ENCODE data around the gene ACTRT2.

The ACTRT2 gene

DNA sequence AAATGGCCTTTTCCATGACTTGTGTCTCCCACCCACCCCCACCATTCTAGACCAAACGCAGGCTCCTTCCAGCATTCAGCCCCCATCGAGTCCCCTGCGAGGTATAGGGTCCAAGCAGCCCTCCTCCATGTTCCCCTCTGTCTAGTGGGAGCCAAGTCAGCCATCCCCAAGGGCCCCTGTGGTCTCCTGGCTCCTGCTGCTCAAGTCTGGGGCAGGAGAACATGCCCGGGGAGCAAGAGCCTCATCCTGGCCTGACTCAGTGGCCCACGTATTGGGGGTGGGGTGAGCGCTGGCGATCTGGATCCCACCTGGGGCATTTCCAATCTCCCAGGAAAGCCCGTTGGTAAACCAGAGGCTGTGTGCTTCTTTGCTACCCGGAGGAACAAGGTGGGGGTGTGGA, 43.6 kb downstream of the ACTRT2 start:
- peaks cover 66% of the 10 kb centered on the region for H3K27me3 ChIP-seq (replicated peaks; ENCODE audit: control insufficient read depth, insufficient read depth, low read length)
- H3K9ac ChIP-seq (ENCODE audit: low read length), result no peak overlapping the region
- H3K4me3 ChIP-seq (ENCODE audit: low read length), result no peak overlapping the region
- no peak for DNase-seq (ENCODE audit: low read depth)
- no peaks in the 10 kb centered on the region for H3K4me1 ChIP-seq (ENCODE audit: control insufficient read depth, insufficient read depth, low read length)
- no peaks in the 10 kb centered on the region for H3K36me3 ChIP-seq (ENCODE audit: control insufficient read depth, insufficient read depth, low read length, severe bottlenecking)
- no peaks in the 10 kb centered on the region for H3K9me3 ChIP-seq (ENCODE audit: control insufficient read depth, low read length)

GRCh38 chr1:3065396-3065795, 44.1 kb downstream of the ACTRT2 start:
- no peak overlapping the region for H3K4me3 ChIP-seq (ENCODE audit: low read length)
- no peak overlapping the region for H3K9ac ChIP-seq (ENCODE audit: low read length)
- H3K36me3 ChIP-seq (ENCODE audit: control insufficient read depth, insufficient read depth, low read length, severe bottlenecking), result no peaks in the 10 kb centered on the region
- H3K4me1 ChIP-seq (ENCODE audit: control insufficient read depth, insufficient read depth, low read length), result no peaks in the 10 kb centered on the region
- no peak for DNase-seq (ENCODE audit: low read depth)
- H3K9me3 ChIP-seq (ENCODE audit: control insufficient read depth, low read length), result no peaks in the 10 kb centered on the region
- peaks cover 61% of the 10 kb centered on the region for H3K27me3 ChIP-seq (replicated peaks; ENCODE audit: control insufficient read depth, insufficient read depth, low read length)

GRCh38 chr1:3065797-3066196, 44.5 kb downstream of the ACTRT2 start:
- DNase-seq (ENCODE audit: low read depth), result no peak
- H3K4me1 ChIP-seq (ENCODE audit: control insufficient read depth, insufficient read depth, low read length), result no peaks in the 10 kb centered on the region
- no peaks in the 10 kb centered on the region for H3K9me3 ChIP-seq (ENCODE audit: control insufficient read depth, low read length)
- no peaks in the 10 kb centered on the region for H3K36me3 ChIP-seq (ENCODE audit: control insufficient read depth, insufficient read depth, low read length, severe bottlenecking)
- H3K27me3 ChIP-seq (replicated peaks; ENCODE audit: control insufficient read depth, insufficient read depth, low read length), result peaks cover 58% of the 10 kb centered on the region
- no peak overlapping the region for H3K9ac ChIP-seq (ENCODE audit: low read length)
- no peak overlapping the region for H3K4me3 ChIP-seq (ENCODE audit: low read length)

GRCh38 chr1:3066250-3066711, 45.0 kb downstream of the ACTRT2 start:
- H3K27me3 ChIP-seq (replicated peaks; ENCODE audit: control insufficient read depth, insufficient read depth, low read length), result peaks cover 53% of the 10 kb centered on the region
- no peak overlapping the region for H3K4me3 ChIP-seq (ENCODE audit: low read length)
- no peak for DNase-seq (ENCODE audit: low read depth)

DNA sequence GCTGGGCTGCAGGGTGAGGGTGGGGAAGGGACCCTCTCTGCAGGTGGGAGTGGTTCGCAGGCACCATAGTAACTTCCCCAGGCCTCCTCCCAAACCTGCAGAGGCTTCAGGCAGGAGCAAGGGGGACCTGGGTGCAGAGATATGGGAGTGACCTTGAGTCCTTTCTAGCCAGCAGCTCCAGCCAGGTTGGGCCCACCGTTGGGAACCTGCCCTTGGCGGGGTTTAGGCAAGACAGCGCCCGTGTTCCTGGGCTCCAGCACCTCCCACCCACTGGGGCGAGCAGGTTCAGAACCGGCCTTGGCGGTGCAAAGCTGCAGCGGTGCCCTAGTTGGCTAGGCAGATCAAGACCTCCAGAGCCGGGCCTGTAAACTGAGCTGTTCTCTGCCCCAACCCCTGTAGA, 45.6 kb downstream of the ACTRT2 start:
- Histone ChIP-seq H3K9ac (ENCODE audit: low read length) (no peak overlapping the region), H3K4me1 (ENCODE audit: control insufficient read depth, insufficient read depth, low read length) (no peaks in the 10 kb centered on the region), H3K9me3 (ENCODE audit: control insufficient read depth, low read length) (no peaks in the 10 kb centered on the region), H3K27me3 (replicated peaks; ENCODE audit: control insufficient read depth, insufficient read depth, low read length) (peaks cover 53% of the 10 kb centered on the region), H3K4me3 (ENCODE audit: low read length) (no peak overlapping the region), H3K36me3 (ENCODE audit: control insufficient read depth, insufficient read depth, low read length, severe bottlenecking) (no peaks in the 10 kb centered on the region)
- DNase-seq (ENCODE audit: low read depth), result no peak

More at GRCh38 chr1:3066250-3066711, 45.0 kb downstream of the ACTRT2 start:
- Histone ChIP-seq H3K9ac (ENCODE audit: low read length) (no peak overlapping the region), H3K36me3 (ENCODE audit: control insufficient read depth, insufficient read depth, low read length, severe bottlenecking) (no peaks in the 10 kb centered on the region), H3K9me3 (ENCODE audit: control insufficient read depth, low read length) (no peaks in the 10 kb centered on the region), H3K4me1 (ENCODE audit: control insufficient read depth, insufficient read depth, low read length) (no peaks in the 10 kb centered on the region)

GRCh38 chr1:3067301-3067670, 46.0 kb downstream of the ACTRT2 start:
- H3K27me3 ChIP-seq (replicated peaks; ENCODE audit: control insufficient read depth, insufficient read depth, low read length), result peaks cover 53% of the 10 kb centered on the region

GRCh38 chr1:3067671-3068563, 46.6 kb downstream of the ACTRT2 start:
- H3K4me1 ChIP-seq (ENCODE audit: control insufficient read depth, insufficient read depth, low read length), result no peaks in the 10 kb centered on the region
- no peak overlapping the region for H3K4me3 ChIP-seq (ENCODE audit: low read length)
- H3K27me3 ChIP-seq (replicated peaks; ENCODE audit: control insufficient read depth, insufficient read depth, low read length), result peaks cover 52% of the 10 kb centered on the region
- peak; percentile 44 for DNase-seq (ENCODE audit: low read depth)
- H3K9me3 ChIP-seq (ENCODE audit: control insufficient read depth, low read length), result no peaks in the 10 kb centered on the region
- H3K36me3 ChIP-seq (ENCODE audit: control insufficient read depth, insufficient read depth, low read length, severe bottlenecking), result no peaks in the 10 kb centered on the region
- no peak overlapping the region for H3K9ac ChIP-seq (ENCODE audit: low read length)

More at GRCh38 chr1:3067301-3067670, 46.0 kb downstream of the ACTRT2 start:
- Histone ChIP-seq H3K4me1 (ENCODE audit: control insufficient read depth, insufficient read depth, low read length) (no peaks in the 10 kb centered on the region), H3K9me3 (ENCODE audit: control insufficient read depth, low read length) (no peaks in the 10 kb centered on the region), H3K9ac (ENCODE audit: low read length) (no peak overlapping the region), H3K4me3 (ENCODE audit: low read length) (no peak overlapping the region), H3K36me3 (ENCODE audit: control insufficient read depth, insufficient read depth, low read length, severe bottlenecking) (no peaks in the 10 kb centered on the region)
- DNase-seq (ENCODE audit: low read depth), result no peak

DNA sequence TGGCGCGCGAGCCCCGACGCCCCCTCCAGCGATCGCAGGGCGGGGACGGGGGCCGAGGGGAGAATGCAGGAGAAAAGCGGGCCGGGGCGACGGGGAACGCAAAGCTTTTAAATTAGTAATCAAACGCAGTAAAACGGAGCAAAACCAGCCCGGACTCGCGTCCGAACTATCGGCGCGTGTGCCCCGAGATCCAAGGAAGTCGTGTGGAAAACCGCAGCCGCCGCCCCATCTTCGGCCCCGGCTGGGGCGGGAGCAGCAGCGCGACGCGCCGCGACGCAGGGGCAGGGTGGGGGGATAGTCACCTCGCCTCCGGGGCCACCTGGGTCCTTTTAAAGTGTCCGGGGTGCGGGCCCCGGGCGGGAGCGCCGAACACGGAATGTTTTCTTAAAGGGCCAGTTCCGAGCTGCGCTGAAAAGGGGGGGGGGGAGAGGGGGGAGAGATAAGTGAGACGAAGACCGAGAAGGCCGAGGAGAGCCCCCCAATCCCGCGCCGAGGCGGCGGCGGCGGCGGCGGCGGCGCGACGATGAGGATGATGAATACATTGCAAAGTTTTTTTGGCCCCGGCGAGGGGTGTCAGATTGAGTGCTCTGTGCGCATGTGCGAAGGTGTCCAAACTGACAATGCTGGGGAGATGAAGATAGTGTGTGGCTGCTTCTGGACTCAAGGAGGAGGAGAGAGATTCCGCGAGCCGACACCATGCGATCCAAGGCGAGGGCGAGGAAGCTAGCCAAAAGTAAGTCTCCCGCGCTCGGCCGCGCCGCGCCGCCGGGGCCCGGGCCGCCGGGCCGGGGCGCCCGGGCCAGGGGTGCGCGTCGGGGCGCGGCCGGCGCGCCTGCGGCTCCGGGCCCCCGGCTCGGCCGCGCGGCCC, 47.5 kb downstream of the ACTRT2 start, which contains the start of gene PRDM16:
TSS of gene PRDM16 (plus strand) at position 640 of the 868 bp plus-strand sequence. CDS start at position 697, 57 bp downstream.
- Histone ChIP-seq H3K4me3 (ENCODE audit: low read length) (peak within 1 kb of the TSS; percentile 79), H3K4me1 (ENCODE audit: control insufficient read depth, insufficient read depth, low read length) (no peaks in the 10 kb centered on the region), H3K27me3 (replicated peaks; ENCODE audit: control insufficient read depth, insufficient read depth, low read length) (peaks cover 45% of the 10 kb centered on the region), H3K36me3 (ENCODE audit: control insufficient read depth, insufficient read depth, low read length, severe bottlenecking) (no peaks in the 10 kb centered on the region), H3K9me3 (ENCODE audit: control insufficient read depth, low read length) (no peaks in the 10 kb centered on the region), H3K9ac (ENCODE audit: low read length) (peak within 1 kb of the TSS; percentile 82)
- DNase-seq (ENCODE audit: low read depth), result peak; percentile 82

- Histone ChIP-seq H3K36me3 (ENCODE audit: control insufficient read depth, insufficient read depth, low read length, severe bottlenecking) (no peaks in the 10 kb centered on the region), H3K4me1 (ENCODE audit: control insufficient read depth, insufficient read depth, low read length) (no peaks in the 10 kb centered on the region), H3K4me3 (ENCODE audit: low read length) (peak overlapping the region; percentile 79), H3K9me3 (ENCODE audit: control insufficient read depth, low read length) (no peaks in the 10 kb centered on the region), H3K9ac (ENCODE audit: low read length) (peak overlapping the region; percentile 82), H3K27me3 (replicated peaks; ENCODE audit: control insufficient read depth, insufficient read depth, low read length) (peaks cover 36% of the 10 kb centered on the region)
- peak; percentile 90 for DNase-seq (ENCODE audit: low read depth)
Measured at GRCh38 chr1:3069491-3070308, 48.4 kb downstream of the ACTRT2 start.

DNA sequence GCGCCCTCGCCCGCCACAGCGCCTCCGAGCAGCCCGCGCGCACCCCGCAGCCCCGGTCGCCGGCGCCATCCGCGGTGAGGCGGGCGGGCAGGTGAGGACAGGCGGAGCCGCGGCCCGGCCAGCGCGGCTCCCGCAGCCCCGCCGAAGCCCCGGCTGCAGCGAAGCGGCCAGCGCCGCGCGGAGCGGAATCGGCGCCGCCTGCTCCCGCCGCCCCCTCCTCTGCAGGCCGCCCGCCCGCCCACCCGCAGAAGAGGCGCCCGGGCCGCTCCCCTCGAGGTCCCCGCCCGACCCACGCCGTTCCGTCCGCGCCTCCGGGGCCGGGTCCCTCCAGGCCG, 49.0 kb downstream of the ACTRT2 start:
- Histone ChIP-seq H3K27me3 (replicated peaks; ENCODE audit: control insufficient read depth, insufficient read depth, low read length) (peaks cover 30% of the 10 kb centered on the region), H3K4me1 (ENCODE audit: control insufficient read depth, insufficient read depth, low read length) (no peaks in the 10 kb centered on the region), H3K9ac (ENCODE audit: low read length) (peak overlapping the region; percentile 82), H3K36me3 (ENCODE audit: control insufficient read depth, insufficient read depth, low read length, severe bottlenecking) (no peaks in the 10 kb centered on the region), H3K4me3 (ENCODE audit: low read length) (peak overlapping the region; percentile 79), H3K9me3 (ENCODE audit: control insufficient read depth, low read length) (no peaks in the 10 kb centered on the region)
- DNase-seq (ENCODE audit: low read depth), result no peak

Measured in adipocyte (in vitro differentiated cells).